Adrenal gland (tissue), 5 donors: ENCODE data around the gene STXBP4.

Experiments used
- POLR2A ChIP-seq, 2 donors: fragments of 450-650 bp; IDR thresholded peaks; one replicate each; pipeline ENCODE4 v1.6.1; 2017; ENCODE audit warnings: antibody characterized with exemption in 2 of 2, mild to moderate bottlenecking in 2 of 2, moderate library complexity in 1 of 2
- TF ChIP-seq, protein P1 (sequence below), 6 experiments: fragments of 450-650 bp in 4 of 6; fragments of 200-600 bp in 2 of 6; sonication (generic) in 1 of 6; IDR thresholded peaks; 1 replicate in 5 of 6; 2 replicates in 1 of 6; pipeline versions ENCODE4 v1.5.1 to v1.8.0; 2016 to 2021; ENCODE audit warnings: antibody characterized with exemption in 6 of 6, mild to moderate bottlenecking in 2 of 6, moderate library complexity in 1 of 6
- donor health status: DM: no; HTN: no; CAD: no.

DNA sequence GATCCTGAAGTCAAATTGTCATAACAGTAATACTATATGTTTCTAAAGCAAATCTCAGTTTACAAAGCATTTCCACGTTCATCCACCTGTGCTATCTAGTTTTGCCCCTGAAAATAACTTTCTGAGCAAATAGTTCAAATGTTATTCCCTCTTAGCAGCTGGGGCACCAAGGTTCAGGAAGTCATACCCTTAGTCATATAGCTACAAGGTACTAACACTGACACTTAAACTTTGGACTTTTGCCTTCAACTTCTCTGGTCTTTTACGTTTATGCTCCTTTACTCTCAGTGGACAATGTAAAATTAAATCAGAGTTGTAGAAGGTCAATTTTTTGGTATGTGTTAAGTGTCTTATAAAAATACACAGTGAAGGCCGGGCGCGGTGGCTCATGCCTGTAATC lies 33.1 kb upstream of the STXBP4 start:
- TF ChIP-seq, protein P1, sequence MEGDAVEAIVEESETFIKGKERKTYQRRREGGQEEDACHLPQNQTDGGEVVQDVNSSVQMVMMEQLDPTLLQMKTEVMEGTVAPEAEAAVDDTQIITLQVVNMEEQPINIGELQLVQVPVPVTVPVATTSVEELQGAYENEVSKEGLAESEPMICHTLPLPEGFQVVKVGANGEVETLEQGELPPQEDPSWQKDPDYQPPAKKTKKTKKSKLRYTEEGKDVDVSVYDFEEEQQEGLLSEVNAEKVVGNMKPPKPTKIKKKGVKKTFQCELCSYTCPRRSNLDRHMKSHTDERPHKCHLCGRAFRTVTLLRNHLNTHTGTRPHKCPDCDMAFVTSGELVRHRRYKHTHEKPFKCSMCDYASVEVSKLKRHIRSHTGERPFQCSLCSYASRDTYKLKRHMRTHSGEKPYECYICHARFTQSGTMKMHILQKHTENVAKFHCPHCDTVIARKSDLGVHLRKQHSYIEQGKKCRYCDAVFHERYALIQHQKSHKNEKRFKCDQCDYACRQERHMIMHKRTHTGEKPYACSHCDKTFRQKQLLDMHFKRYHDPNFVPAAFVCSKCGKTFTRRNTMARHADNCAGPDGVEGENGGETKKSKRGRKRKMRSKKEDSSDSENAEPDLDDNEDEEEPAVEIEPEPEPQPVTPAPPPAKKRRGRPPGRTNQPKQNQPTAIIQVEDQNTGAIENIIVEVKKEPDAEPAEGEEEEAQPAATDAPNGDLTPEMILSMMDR (IDR thresholded peaks at IDR 0.05), result no peak
- no peak for TF ChIP-seq POLR2A (IDR thresholded peaks at IDR 0.05)
